ENCODE data around the gene CCR6.
A peak's percentile ranks its signal among the peaks of the same experiment; 100 is the strongest.
"Not testable (repeated sequence)": the region's sequence is repeated elsewhere in the genome, so short reads cannot be mapped to it uniquely, and the experiment has no call there.

The CCR6 gene

GRCh38 chr6:167178896-167179655 is 56.2 kb downstream of the CCR6 start:
- FAIRE-seq, result not testable (repeated sequence)

GRCh38 chr6:167180086-167180485 is 57.2 kb downstream of the CCR6 start:
- FAIRE-seq, result not testable (repeated sequence)

- not testable (repeated sequence) for FAIRE-seq
Measured at GRCh38 chr6:167181351-167181750, 58.5 kb downstream of the CCR6 start.

- FAIRE-seq, result peak; percentile 89
Measured at GRCh38 chr6:167182913-167183314, 60.0 kb downstream of the CCR6 start.

- not testable (repeated sequence) for FAIRE-seq
Measured at GRCh38 chr6:167185101-167185500, 62.2 kb downstream of the CCR6 start.

- FAIRE-seq, result not testable (repeated sequence)
Measured at GRCh38 chr6:167187275-167187674, 64.4 kb downstream of the CCR6 start.
